GM19043 (cell line): Measurements from ENCODE around the gene RREB1.
"Not testable (repeated sequence)": the region's sequence is repeated elsewhere in the genome, so short reads cannot be mapped to it uniquely, and the experiment has no call there.

Source experiments
- ATAC-seq: cut with Tn5 transposase; IDR thresholded peaks from one replicate; pipeline ENCODE4 v1.9.1; 2021; ENCODE audit warnings: low read depth; ENCODE audit not compliant: unreplicated experiment

RREB1 gene

DNA sequence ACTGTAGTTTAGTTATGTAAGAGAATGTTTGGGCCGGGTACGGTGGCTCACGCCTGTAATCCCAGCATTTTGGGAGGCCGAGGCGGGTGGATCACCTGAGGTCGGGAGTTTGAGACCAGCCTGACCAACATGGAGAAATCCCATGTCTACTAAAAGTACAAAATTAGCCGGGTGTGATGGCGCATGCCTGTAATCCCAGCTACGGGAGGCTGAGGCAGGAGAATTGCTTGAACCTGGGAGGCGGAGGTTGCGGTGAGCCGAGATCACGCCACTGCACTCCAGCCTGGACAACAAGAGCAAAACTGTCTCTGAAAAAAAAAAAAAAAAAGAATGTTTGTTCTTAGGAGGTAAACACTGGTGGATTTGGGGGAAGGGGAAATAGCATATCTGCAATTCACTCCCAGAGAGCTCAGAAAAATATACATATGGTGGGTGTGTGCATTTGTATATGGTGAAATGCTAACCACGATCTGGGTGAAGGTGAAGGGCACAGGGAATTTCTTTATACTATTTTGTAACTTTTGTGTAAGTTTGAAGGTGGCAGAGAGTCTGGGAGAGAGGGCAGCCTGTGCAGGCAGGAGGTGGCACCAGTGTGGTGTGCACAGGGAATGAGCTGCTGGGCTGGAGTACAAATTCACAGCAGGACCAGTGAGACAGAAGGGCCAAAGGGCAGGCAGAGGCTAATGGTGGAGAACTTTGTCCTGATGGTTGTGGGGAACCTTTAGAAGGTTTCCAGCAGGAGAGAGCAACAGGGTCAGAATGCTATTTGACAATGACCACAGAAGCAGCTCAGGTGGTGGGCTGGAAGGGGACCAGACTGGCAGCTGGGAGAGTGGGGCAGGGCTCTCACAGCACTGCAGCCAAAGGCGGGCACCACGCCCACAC is 162.8 kb downstream of the RREB1 start:
- no peak for ATAC-seq

DNA sequence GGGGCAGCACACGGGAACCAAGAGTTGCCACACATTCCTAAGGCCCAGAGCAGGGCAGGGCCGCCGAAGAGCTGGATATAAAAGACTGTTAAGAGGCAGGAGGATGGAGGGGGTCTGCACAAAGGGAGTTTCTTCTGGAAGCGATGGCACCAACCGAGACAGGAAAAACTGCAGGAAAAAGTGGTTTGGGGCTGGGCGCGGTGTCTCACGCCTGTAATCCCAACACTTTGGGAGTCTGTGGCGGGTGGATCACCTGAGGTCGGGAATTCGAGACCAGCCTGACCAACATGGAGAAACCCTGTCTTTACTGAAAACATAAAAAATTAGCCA is 163.4 kb downstream of the RREB1 start:
- no peak for ATAC-seq

DNA sequence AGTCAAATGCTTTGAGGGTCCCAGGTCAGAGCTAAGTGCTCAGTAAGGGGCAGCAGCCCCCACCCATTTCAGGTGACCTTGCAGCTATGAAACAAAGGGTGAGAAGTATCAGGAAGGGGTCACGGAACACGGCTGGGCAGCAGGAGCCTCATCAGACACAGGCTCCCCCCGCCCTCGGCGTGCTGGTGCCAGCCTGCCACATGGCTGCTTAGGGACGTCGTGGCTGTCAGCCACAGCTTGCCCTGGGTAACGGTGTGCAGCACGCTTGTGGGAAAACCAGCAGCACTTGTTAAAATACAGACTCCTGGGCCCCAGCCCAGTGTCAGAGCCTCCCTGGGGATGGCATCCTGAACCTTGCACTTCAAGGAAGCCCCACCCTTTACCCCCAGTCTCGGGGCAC is 165.9 kb downstream of the RREB1 start:
- ATAC-seq, result no peak

DNA sequence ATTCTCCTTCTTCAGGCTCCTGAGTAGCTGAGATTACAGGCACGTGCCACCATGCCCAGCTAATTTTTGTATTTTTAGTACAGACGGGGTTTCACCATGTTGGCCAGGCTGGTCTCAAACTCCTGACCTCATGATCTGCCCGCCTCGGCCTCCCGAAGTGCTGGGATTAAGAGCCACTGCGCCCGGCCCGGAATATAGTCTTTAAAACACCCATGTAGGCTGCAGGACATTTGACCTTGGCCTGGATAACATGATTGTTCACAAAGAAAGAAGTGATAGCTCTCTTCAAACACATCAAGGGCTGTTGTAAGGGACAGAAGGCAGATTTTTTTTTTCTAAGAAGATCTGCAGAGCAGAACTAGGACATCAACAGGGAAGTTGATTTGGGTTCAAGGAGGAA is 166.8 kb downstream of the RREB1 start:
- not testable (repeated sequence) for ATAC-seq

DNA sequence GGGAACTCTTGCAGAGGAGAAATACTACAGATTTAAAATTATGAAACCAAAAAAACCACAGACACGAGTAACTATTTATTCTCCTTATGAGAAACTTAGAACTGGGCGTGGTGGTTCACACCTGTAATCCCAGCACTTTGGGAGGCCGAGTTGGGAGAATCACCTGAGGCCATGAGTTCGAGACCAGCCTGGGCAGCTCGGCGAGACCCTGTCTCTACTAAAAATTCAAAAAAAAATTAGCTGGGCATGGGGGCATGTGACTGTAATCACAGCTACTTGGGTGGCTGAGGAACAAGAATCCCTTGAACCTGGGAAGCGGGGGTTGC is 168.4 kb downstream of the RREB1 start:
- ATAC-seq, result no peak

DNA sequence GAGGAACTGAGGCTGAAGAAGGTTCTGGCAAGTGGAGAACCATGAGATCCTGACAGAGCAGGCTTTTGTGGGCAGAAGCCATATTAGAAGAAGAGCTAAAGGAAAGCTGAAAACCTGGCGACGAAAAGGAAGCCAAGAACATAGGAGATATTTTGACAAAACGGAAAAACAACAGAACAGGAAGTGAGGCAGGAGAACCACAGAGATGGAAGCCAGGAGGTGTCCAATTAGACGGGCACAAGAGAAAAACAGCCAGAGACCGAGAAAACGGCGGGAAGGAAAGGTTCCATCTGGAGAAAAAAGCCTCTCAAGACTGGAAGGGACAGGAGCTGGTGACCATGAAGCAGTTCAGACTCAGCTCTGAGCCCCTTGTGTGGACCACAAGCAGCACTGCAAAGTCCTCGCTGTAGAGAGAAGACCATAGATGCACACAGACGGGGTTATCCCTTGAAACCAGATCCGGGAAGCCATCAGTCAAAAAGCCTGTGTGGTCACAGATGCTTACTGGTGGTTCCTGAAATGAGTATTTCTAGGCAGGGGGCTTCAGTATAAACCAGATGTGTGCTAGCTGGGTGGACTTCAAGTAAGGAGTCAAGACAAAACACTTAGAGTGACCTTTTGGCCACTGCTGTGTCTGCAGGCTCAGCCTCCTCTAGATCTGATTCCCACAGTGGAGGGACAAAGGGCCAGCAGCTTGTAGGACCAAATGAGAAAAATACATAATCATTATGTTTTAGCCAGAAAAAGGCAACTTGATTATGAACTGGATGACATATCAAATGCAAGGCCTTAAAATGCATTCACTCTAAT is 174.5 kb downstream of the RREB1 start:
- ATAC-seq, result no peak

DNA sequence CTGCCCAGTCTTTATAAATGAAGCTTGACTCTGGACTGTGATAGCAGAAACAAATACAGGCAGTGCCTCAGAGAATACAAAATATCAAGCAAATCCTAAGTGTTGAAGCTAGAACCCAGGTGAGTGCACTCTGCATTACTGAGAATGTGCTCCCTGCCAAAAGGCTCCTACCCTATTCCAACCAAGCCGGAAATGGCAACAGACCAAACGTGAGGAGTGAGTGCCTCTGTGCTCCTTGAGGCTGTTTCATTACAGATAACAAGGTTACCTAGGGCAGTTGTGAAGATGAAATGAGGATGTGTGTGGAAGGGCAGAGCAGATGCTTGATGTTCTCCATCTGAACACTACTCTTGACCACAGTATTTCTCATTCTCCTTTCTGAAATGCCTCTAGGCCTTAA is 175.9 kb downstream of the RREB1 start:
- ATAC-seq, result no peak

DNA sequence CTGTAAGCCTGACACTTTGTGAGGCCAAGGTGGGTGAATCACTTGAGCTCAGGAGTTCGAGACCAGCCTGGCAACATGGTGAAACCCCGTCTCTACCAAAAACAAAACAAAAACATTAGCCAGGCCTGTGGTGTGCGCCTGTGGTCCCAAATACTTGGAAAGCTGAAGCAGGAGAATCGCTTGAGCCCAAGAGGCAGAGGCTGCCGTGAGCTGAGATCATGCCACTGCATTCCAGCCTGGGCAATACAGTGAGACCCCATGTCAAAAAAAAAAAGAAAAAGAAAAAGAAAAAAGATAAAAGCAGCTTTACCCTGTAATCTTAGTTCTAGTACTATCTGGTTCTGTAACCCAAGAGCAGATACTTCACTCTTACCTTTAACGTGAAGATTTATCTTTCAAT is 177.7 kb downstream of the RREB1 start:
- ATAC-seq, result no peak

DNA sequence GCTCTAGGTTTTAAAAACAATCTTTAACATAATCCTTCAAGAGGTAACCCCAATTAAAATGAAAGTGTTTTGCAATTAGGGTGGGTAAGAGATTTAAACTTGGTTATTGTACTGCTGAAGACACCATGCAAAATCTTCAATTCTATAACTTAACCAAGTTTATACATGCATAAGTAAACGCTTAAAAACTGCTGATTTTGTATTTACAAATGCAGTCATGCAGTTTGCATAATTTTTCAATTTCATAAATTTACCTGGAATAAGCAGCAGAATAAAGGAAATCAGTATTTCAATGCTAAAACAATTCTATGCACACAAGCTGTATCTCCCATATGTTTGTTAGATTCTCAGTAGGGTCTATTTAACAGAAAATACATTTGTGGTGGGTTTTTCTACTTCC is 182.3 kb downstream of the RREB1 start:
- ATAC-seq, result no peak

DNA sequence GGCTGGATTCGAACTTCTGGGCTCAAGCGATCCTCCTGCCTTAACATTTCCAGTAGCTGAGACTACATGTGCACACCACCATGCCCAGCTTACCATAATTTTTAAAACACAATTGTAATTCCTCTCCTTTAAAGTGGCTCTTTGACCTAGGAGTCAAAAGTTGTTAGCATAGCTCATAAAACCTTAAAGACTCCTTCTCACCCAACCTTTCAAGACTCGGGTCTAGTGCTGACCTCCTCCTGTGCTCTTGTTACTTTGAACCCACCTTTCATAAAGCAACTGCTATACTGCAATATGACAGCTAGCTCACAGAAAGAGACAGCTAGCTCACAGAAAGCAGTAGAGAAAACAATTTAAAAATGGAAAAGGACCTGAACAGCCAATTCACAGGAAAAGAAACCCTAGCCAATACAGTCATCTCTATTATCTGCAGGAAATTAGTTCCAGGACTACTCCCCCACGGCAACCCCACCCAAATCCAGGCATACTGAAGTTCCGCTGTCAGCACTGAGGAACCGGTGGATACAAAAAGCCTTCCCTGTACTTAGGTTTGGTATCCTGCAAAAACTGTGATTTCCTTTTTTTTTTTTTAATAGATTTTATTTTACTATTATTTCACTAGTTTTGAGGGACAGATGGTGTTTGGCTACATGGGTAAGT is 185.0 kb downstream of the RREB1 start:
- no peak for ATAC-seq

DNA sequence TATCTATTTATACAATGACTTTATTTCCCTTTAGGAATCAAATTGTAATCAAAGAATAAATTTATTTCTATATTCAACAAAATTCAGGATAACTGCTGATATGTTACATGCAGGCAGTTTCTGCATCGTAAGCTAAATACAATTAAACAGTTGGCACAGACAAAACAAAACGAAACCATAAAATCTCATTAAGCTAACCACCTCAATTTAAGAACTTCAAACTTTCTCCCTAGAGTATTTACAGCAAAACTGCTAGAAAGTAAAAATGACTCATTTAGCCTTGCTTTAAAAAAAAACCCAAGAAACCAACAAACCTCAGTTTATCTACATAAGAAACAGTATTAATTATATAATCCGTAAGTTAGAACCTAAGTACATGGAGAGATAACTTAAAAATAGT is 188.2 kb downstream of the RREB1 start:
- no peak for ATAC-seq

DNA sequence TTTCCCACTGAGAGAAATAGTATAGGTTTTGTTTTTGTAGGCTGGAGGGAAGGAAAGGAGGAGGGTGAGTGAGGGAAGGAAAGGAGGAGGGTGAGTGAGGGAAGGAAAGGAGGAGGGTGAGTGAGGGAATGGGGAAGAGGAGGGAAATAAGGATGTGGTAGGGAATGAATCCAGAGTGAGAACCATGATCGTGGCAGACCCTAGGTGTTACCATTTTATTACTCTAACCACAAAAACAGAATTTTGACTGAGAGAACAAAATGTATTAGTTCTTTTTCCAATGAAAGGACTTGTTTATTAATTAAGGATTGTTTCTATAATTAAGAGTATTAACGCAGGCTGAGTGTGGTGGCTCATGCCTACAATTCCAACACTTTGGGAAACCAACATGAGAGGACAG is 188.8 kb downstream of the RREB1 start:
- no peak for ATAC-seq

DNA sequence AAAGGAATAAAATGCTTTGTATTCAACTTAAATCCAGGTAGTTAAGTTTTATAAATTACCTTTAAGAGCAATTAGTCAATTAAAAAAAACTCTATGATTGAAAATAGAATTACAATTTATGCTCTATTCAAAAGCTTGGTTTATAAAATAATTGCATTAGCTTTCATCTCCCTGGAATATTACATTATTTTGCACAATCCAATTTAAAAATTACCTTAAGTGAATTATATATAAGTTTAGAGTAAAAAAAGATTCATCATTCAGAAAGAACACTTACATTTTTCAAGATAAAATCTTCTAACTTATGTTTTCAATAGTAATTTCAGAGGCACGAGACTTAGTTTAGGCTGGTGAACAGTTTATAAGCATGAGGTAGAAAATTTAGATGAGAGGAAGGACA is 190.4 kb downstream of the RREB1 start:
- no peak for ATAC-seq

DNA sequence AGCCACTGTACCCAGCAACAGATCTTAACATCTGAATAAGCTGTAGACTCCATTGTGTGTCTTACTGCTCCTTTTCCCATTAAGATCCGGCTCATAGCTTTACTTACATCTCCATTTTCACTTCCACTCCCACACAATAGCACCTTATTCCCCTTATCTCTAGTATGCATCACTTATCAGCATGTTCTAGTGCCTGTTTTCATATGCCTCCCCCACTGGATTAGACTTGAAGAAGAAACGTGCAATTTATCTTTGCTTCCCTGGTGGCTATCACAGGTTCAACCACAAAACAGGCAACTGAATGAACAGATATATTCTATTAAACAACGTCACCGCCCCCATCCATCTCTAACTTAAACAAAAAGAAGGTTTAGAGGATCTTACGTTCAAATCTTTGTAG is 193.2 kb downstream of the RREB1 start:
- no peak for ATAC-seq
